Liver (tissue), 9 donors: ENCODE data around the gene JPT1. TPM values are rescaled to one million over a fixed set of nuclear protein-coding genes. Genes with fewer than 3 reads are reported as not detected.

Source experiments
- DNase-seq: peaks from one replicate; pipeline ENCODE4 v3.0.0-alpha.2; 2017; ENCODE audit warnings: low spot score
- H3K27ac ChIP-seq, 2 donors: one replicate each; pipeline ENCODE4 v1.7.0; 2013; ENCODE audit warnings: inconsistent platforms in 2 of 2, low read length in 2 of 2, control low read depth in 1 of 2, low read depth in 1 of 2, mild to moderate bottlenecking in 1 of 2
- H3K27me3 ChIP-seq, 4 donors: one replicate each; pipeline versions ENCODE4 v1.6.1 to v1.7.0; 2013; ENCODE audit warnings: low read length in 3 of 4, inconsistent platforms in 1 of 4, mild to moderate bottlenecking in 1 of 4, moderate library complexity in 1 of 4; ENCODE audit not compliant: control insufficient read depth in 4 of 4, insufficient read depth in 4 of 4
- H3K36me3 ChIP-seq, 4 donors: one replicate each; pipeline versions ENCODE4 v1.6.1 to v1.7.0; 2013; ENCODE audit warnings: low read length in 3 of 4, mild to moderate bottlenecking in 3 of 4, low read depth in 1 of 4, moderate library complexity in 1 of 4; ENCODE audit not compliant: control insufficient read depth in 4 of 4, insufficient read depth in 3 of 4
- H3K4me1 ChIP-seq, 4 donors: one replicate each; pipeline versions ENCODE4 v1.6.1 to v1.7.0; 2013; ENCODE audit warnings: low read length in 3 of 4, mild to moderate bottlenecking in 3 of 4, moderate library complexity in 1 of 4; ENCODE audit not compliant: control insufficient read depth in 4 of 4, insufficient read depth in 4 of 4
- H3K4me3 ChIP-seq, 3 donors: one replicate each; pipeline versions ENCODE4 v1.6.1 to v1.7.0; 2013; ENCODE audit warnings: low read length in 3 of 3, control low read depth in 1 of 3, low read depth in 1 of 3, mild to moderate bottlenecking in 1 of 3
- H3K9ac ChIP-seq, 2 donors: one replicate each; pipeline ENCODE4 v1.7.0; 2013; ENCODE audit warnings: low read length in 2 of 2, mild to moderate bottlenecking in 2 of 2, moderate library complexity in 2 of 2, control low read depth in 1 of 2, low read depth in 1 of 2
- H3K9me3 ChIP-seq, 4 donors: one replicate each; pipeline versions ENCODE4 v1.6.1 to v1.7.0; 2013; ENCODE audit warnings: low read length in 3 of 4; ENCODE audit not compliant: control insufficient read depth in 4 of 4
- EGR1 ChIP-seq, 2 donors: IDR thresholded peaks; 2 replicates each; pipeline ENCODE4 v1.6.1; 2016 to 2018; ENCODE audit warnings: antibody characterized with exemption in 2 of 2, low read depth in 2 of 2
- FOXA1 ChIP-seq: IDR thresholded peaks from 2 replicates; pipeline ENCODE4 v1.6.1; 2016; ENCODE audit warnings: antibody characterized with exemption
- GABPA ChIP-seq, 2 donors: IDR thresholded peaks in 1 of 2; conservative IDR thresholded peaks in 1 of 2; 2 replicates each; pipeline ENCODE4 v1.6.1; 2016; ENCODE audit warnings: antibody characterized with exemption in 2 of 2, mild to moderate bottlenecking in 1 of 2, moderate library complexity in 1 of 2
- HNF4A ChIP-seq, 2 donors: conservative IDR thresholded peaks; 2 replicates each; pipeline ENCODE4 v1.6.1; 2016; ENCODE audit warnings: antibody characterized with exemption in 2 of 2, mild to moderate bottlenecking in 2 of 2
- HNF4G ChIP-seq: IDR thresholded peaks from 2 replicates; pipeline ENCODE4 v1.6.1; 2016; ENCODE audit warnings: antibody characterized with exemption
- JUND ChIP-seq, 2 donors: IDR thresholded peaks; 2 replicates each; pipeline ENCODE4 v1.6.1; 2016; ENCODE audit warnings: antibody characterized with exemption in 2 of 2
- NR2F2 ChIP-seq: IDR thresholded peaks from 2 replicates; pipeline ENCODE4 v1.6.1; 2016; ENCODE audit warnings: antibody characterized with exemption
- RXRA ChIP-seq, 2 donors: IDR thresholded peaks; 2 replicates each; pipeline ENCODE4 v1.6.1; 2017 to 2018; ENCODE audit warnings: antibody characterized with exemption in 2 of 2, mild to moderate bottlenecking in 1 of 2
- SP1 ChIP-seq: IDR thresholded peaks from 2 replicates; pipeline ENCODE4 v1.6.1; 2018; ENCODE audit warnings: antibody characterized with exemption, mild to moderate bottlenecking
- TAF1 ChIP-seq: conservative IDR thresholded peaks from 2 replicates; pipeline ENCODE4 v1.6.1; 2016; ENCODE audit warnings: antibody characterized with exemption, mild to moderate bottlenecking
- YY1 ChIP-seq: IDR thresholded peaks from 2 replicates; pipeline ENCODE4 v1.6.1; 2016; ENCODE audit warnings: antibody characterized with exemption, mild to moderate bottlenecking
- WGBS: extraction: QIAGEN DNeasy Blood & Tissue Kit; methylation state at CpG from one replicate; pipeline ENCODE4 v1.1.7; 2013; 5-methylcytosine and 5-hydroxymethylcytosine counted together
- polyA plus RNA-seq, 2 donors: library from polyadenylated mRNA; stranded (reverse) in 1 of 2; unstranded in 1 of 2; fragments of 200-250 nt in 1 of 2; fragments of >200 nt in 1 of 2; fragmentation: Nextera tagmentation in 1 of 2; extraction: Ambion mirVana in 1 of 2; gene quantifications; one replicate each; pipeline versions ENCODE4 v1.2.1 to v1.2.3, GENCODE V29; 2013 to 2015
- total RNA-seq, 2 donors: library from RNA; depleted of rRNA; stranded (reverse); fragments of >200 nt; gene quantifications; one replicate each; pipeline ENCODE4 v1.2.3, GENCODE V29; 2014
- TF ChIP-seq, protein P1 (sequence below): fragments of 150-350 bp; IDR thresholded peaks from 2 replicates; pipeline ENCODE4 v1.5.1; 2017; ENCODE audit warnings: improper control_type of control experiment, low read depth, low read length; ENCODE audit not compliant: missing input control
- TF ChIP-seq, protein P2 (sequence below): IDR thresholded peaks from 2 replicates; pipeline ENCODE4 v1.6.1; 2016; ENCODE audit warnings: antibody characterized with exemption
- TF ChIP-seq, protein P3 (sequence below): IDR thresholded peaks from 2 replicates; pipeline ENCODE4 v1.6.1; 2016; ENCODE audit warnings: antibody characterized with exemption, mild to moderate bottlenecking
- TF ChIP-seq, protein P4 (sequence below): IDR thresholded peaks from 2 replicates; pipeline ENCODE4 v1.6.1; 2016; ENCODE audit warnings: antibody characterized with exemption
- donor health status: healthy.
- donor health status: healthy.
- donor health status: healthy.
- donor health status: healthy.
- donor health status: healthy.

Gene JPT1
- total and polyA plus RNA-seq, 4 donors = 20.5 to 47.8 (median 43.9) TPM

DNA sequence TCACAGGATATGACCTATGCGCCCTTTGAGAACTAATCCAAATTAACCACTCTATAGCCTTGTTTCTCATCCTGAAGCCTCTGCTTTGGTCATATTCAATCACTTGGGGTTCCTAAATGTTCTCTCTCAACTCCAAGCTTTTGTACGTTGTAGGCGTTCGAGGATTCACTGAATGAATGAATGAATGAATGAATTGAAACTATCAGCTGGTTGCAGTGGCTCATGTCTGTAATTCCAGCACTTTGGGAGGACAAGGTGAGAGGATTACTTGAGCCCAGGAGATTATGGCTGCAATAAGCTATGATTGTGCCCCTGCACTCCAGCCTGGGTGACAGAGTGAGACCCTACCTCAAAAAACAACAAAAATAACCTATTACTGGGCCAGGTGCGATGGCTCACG is 34.3 kb upstream of the JPT1 start:
- Histone ChIP-seq H3K27me3 (no peaks in the 10 kb centered on the region), H3K36me3 (no peaks in the 10 kb centered on the region), H3K27ac (no peak overlapping the region), H3K9me3 (no peaks in the 10 kb centered on the region), H3K4me1 (peaks cover 0 to 1% (median 0%) of the 10 kb centered on the region in 4 donors), H3K9ac (no peak overlapping the region), H3K4me3 (no peak overlapping the region)
- WGBS = 89% methylated on average over 6 of the region's 6 CpGs
- DNase-seq = no peak
- TF ChIP-seq GABPA (IDR thresholded peaks at IDR 0.05 in 1 of 2, conservative IDR thresholded peaks at IDR 0.05 in 1 of 2) (no peak), NR2F2 (no peak), HNF4G (no peak), TAF1 (no peak), YY1 (no peak), EGR1 (IDR thresholded peaks at IDR 0.05; ENCODE audit: low read depth in 2 of 2) (no peak), RXRA (IDR thresholded peaks at IDR 0.05) (no peak), JUND (IDR thresholded peaks at IDR 0.05) (no peak), SP1 (no peak), FOXA1 (no peak)
- TF ChIP-seq, protein P1, sequence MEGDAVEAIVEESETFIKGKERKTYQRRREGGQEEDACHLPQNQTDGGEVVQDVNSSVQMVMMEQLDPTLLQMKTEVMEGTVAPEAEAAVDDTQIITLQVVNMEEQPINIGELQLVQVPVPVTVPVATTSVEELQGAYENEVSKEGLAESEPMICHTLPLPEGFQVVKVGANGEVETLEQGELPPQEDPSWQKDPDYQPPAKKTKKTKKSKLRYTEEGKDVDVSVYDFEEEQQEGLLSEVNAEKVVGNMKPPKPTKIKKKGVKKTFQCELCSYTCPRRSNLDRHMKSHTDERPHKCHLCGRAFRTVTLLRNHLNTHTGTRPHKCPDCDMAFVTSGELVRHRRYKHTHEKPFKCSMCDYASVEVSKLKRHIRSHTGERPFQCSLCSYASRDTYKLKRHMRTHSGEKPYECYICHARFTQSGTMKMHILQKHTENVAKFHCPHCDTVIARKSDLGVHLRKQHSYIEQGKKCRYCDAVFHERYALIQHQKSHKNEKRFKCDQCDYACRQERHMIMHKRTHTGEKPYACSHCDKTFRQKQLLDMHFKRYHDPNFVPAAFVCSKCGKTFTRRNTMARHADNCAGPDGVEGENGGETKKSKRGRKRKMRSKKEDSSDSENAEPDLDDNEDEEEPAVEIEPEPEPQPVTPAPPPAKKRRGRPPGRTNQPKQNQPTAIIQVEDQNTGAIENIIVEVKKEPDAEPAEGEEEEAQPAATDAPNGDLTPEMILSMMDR = no peak
- TF ChIP-seq, protein P2, sequence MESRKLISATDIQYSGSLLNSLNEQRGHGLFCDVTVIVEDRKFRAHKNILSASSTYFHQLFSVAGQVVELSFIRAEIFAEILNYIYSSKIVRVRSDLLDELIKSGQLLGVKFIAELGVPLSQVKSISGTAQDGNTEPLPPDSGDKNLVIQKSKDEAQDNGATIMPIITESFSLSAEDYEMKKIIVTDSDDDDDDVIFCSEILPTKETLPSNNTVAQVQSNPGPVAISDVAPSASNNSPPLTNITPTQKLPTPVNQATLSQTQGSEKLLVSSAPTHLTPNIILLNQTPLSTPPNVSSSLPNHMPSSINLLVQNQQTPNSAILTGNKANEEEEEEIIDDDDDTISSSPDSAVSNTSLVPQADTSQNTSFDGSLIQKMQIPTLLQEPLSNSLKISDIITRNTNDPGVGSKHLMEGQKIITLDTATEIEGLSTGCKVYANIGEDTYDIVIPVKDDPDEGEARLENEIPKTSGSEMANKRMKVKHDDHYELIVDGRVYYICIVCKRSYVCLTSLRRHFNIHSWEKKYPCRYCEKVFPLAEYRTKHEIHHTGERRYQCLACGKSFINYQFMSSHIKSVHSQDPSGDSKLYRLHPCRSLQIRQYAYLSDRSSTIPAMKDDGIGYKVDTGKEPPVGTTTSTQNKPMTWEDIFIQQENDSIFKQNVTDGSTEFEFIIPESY = no peak
- TF ChIP-seq, protein P3, sequence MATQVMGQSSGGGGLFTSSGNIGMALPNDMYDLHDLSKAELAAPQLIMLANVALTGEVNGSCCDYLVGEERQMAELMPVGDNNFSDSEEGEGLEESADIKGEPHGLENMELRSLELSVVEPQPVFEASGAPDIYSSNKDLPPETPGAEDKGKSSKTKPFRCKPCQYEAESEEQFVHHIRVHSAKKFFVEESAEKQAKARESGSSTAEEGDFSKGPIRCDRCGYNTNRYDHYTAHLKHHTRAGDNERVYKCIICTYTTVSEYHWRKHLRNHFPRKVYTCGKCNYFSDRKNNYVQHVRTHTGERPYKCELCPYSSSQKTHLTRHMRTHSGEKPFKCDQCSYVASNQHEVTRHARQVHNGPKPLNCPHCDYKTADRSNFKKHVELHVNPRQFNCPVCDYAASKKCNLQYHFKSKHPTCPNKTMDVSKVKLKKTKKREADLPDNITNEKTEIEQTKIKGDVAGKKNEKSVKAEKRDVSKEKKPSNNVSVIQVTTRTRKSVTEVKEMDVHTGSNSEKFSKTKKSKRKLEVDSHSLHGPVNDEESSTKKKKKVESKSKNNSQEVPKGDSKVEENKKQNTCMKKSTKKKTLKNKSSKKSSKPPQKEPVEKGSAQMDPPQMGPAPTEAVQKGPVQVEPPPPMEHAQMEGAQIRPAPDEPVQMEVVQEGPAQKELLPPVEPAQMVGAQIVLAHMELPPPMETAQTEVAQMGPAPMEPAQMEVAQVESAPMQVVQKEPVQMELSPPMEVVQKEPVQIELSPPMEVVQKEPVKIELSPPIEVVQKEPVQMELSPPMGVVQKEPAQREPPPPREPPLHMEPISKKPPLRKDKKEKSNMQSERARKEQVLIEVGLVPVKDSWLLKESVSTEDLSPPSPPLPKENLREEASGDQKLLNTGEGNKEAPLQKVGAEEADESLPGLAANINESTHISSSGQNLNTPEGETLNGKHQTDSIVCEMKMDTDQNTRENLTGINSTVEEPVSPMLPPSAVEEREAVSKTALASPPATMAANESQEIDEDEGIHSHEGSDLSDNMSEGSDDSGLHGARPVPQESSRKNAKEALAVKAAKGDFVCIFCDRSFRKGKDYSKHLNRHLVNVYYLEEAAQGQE = no peak
- TF ChIP-seq, protein P4, sequence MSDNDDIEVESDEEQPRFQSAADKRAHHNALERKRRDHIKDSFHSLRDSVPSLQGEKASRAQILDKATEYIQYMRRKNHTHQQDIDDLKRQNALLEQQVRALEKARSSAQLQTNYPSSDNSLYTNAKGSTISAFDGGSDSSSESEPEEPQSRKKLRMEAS = no peak

DNA sequence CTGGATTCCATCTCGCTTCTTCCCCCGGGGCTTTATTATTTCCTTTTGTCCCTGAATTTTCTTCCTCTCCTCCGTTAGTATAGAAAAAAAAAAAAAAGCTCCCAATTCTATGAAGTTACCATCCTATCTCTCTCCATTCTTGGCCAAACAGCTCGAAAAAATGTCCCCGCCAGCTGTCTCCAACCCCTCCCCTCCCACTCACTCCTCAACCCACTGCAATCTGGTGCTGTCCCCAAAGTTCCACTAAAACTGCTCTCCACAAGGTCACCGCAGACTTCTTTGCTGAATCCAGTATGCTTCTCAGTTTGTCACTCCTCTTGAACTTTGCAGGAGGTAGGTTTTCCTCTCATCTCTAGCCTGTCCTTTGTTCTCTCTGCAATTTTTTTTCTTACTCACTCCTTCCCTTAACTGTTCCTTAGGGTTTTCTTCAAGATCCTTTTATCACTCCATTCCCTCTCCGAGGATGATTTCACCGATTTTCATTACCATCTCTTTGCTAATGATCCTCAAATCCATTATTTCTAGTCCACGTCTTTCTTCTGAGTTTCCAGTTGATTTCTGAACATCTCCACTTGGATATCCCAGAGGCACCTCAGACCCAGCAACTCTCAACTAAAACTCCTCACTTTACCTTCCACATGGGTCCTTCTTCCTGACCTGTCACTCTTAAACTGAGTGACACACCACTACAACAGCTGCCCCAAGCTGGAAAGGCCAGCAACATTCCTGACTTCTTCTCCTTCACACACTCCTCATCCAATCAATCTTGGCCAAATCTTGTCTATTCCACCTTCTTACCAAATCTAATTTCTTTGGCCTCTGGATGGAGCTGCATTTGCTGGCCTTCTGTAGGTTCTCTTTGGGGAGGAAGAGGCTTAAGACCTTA is 29.9 kb upstream of the JPT1 start:
- Histone ChIP-seq H3K4me3 (no peak overlapping the region), H3K27me3 (no peaks in the 10 kb centered on the region), H3K9me3 (no peaks in the 10 kb centered on the region), H3K9ac (no peak overlapping the region), H3K4me1 (peaks cover 1 to 16% (median 6%) of the 10 kb centered on the region in 4 donors), H3K27ac (no peak overlapping the region), H3K36me3 (peaks cover 0 to 6% (median under 1%) of the 10 kb centered on the region in 4 donors)
- no peak for DNase-seq
- 95% methylated on average over 9 of the region's 9 CpGs for WGBS
- TF ChIP-seq, protein P3 = no peak
- TF ChIP-seq, protein P2 = no peak
- TF ChIP-seq FOXA1 (no peak), SP1 (no peak), HNF4G (no peak), GABPA (IDR thresholded peaks at IDR 0.05 in 1 of 2, conservative IDR thresholded peaks at IDR 0.05 in 1 of 2) (no peak), NR2F2 (no peak), HNF4A (conservative IDR thresholded peaks at IDR 0.05) (no peak), JUND (IDR thresholded peaks at IDR 0.05) (no peak)
